GM18498 (cell line): ENCODE measurements around the gene SNX24.
"Not testable (repeated sequence)": the region's sequence is repeated elsewhere in the genome, so short reads cannot be mapped to it uniquely, and the experiment has no call there.

ENCODE experiments used
- ATAC-seq: cut with Tn5 transposase; IDR thresholded peaks from one replicate; pipeline ENCODE4 v1.9.1; 2021; ENCODE audit warnings: mild to moderate bottlenecking, moderate library complexity; ENCODE audit not compliant: unreplicated experiment

SNX24 gene, protein sequence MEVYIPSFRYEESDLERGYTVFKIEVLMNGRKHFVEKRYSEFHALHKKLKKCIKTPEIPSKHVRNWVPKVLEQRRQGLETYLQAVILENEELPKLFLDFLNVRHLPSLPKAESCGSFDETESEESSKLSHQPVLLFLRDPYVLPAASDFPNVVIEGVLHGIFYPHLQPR

GRCh38 chr5:122845229-122846050 is at the start of gene SNX24:
SNX24 (plus strand) TSS chr5:122845613; CDS start chr5:122845634, 21 bp downstream.
- ATAC-seq = peak; percentile 85

- no peak for ATAC-seq
These were observed 39.9 kb upstream of the SNX24 start for GRCh38 chr5:122805481-122805880.

GRCh38 chr5:122810405-122810804 is 35.0 kb upstream of the SNX24 start:
- no peak for ATAC-seq

DNA sequence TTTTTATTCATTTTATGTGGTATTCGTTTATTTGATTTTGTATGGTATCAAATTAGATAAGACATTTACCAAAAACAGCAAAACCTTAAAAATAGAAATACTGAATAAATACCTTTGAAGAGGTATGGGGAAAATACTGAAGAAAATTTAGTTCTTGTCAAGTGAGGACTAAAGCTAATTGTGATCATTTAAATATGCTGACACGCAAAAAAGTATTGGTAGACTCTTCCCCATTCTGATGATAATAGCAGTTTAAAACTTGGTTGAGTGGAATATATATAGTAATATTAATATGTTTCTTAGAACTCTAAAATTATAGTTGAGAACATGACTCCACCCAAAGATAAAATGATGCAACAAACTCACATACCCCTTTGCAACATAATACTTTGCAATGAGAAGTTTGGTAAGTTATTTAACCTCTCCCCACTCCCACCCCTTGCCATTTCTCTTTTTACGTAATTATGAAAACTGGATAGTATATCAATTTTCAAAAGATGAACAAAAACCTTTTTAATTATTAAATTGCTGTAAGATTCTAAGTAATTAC is 30.1 kb upstream of the SNX24 start:
- ATAC-seq = no peak

DNA sequence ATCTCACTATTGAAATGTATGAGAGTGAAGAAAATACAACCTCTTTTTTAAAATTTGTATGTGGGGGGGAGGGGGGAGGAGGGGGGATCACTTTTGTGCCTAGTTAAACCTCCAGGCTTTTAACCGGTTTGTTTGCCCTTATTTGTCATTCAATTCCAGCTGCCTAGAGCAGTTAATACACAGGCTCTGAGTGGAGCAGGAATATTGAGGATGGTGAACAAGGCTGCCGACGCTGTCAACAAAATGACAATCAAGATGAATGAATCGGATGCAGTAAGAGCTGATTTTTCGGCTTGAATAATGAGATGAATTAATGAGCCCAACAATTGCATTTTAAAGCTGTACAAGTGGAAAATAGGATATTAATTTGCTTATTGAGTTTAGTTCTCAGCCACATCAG is 28.7 kb upstream of the SNX24 start:
- no peak for ATAC-seq

GRCh38 chr5:122831984-122832383 is 13.4 kb upstream of the SNX24 start:
- ATAC-seq = no peak

DNA sequence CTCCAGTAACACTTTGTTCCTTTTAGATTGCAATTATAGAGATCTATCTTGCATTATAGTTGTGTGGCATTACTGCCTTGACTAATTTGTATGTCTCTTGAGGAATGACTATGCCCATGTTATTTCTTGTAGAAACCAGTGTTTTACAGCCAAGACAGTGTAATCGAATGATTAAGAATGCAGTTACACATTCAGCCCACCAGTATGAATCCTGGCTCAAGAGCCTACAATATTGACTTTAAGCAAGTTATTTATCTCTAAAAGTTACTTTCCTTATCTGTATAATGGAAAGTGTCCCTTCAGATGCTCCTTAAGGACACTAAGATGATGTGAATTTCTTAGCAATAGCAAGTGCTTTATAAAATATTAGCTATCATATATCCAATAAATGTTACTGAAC is 9.7 kb upstream of the SNX24 start:
- ATAC-seq = no peak

GRCh38 chr5:122836947-122837346 is 8.5 kb upstream of the SNX24 start:
- ATAC-seq = no peak

DNA sequence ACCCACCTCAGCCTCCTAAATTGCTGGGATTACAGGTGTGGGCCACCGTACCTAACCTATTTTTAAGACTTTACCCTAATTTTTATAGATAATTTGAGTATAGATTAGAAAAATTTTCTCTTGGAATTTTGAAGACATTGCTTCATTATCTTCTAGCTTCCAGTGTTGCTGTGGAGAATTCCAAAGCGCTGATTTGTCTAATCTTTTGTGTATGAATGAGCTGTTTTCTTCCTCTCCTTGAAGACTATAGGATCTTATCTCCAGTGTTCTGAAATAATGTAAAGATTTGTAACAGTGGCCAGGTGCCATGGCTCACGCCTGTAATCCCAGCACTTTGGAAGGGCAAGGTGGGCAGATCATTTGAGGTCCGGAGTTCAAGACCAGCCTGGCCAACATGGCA is 5.7 kb upstream of the SNX24 start:
- ATAC-seq = no peak

GRCh38 chr5:122842016-122842580 is 3.3 kb upstream of the SNX24 start:
- ATAC-seq = no peak

- peak; percentile 0 for ATAC-seq
These were observed 1.1 kb upstream of the SNX24 start for GRCh38 chr5:122844136-122844909.

- ATAC-seq = peak; percentile 45
These were observed 544 bp upstream of the SNX24 start for GRCh38 chr5:122844910-122845228.

GRCh38 chr5:122846051-122846550 is 688 bp downstream of the SNX24 start:
- ATAC-seq = no peak

- no peak for ATAC-seq
These were observed 2.3 kb downstream of the SNX24 start for GRCh38 chr5:122847687-122848081.

DNA sequence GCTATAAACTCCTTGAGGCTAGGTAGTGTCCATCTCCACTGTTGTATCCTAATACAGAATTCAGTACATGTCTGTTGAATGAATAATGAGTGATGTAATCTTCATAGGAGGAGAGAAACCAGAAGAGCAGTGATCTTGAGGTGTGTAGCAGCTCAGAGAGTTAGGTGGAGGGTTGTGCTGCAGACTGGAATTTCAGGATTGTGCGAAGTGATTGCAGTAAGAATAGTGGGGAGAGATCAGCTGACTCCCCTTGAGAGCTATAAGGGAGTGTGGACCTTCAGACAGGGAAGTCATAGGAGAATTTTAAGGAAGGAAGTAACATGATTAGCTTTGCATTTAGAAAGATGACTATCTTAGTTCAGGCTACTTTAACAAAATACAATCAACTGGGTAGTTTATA is 4.4 kb downstream of the SNX24 start:
- no peak for ATAC-seq

DNA sequence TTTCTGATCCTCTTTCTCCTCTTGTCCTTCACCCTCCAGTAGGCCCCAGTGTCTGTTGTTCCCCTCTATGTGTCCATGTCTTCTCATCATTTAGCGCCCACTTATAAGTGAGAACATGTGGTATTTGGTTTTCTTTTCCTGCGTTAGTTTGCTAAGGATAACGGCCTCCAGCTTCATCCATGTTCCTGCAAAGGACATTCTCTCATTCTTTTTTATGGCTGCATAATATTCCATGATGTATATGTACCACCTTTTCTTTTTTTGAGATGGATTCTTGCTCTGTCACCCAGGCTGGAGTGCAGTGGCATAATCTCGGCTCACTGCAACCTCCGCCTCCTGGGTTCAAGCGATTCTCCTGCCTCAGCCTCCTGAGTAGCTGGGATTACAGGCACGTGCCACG is 12.1 kb downstream of the SNX24 start:
- ATAC-seq = not testable (repeated sequence)

GRCh38 chr5:122858451-122858850 is 13.0 kb downstream of the SNX24 start:
- no peak for ATAC-seq

- ATAC-seq = no peak
These were observed 17.8 kb downstream of the SNX24 start for GRCh38 chr5:122863240-122863639.

- no peak for ATAC-seq
These were observed 18.3 kb downstream of the SNX24 start for GRCh38 chr5:122863721-122864120.

GRCh38 chr5:122864400-122864799 is 19.0 kb downstream of the SNX24 start:
- ATAC-seq = no peak

DNA sequence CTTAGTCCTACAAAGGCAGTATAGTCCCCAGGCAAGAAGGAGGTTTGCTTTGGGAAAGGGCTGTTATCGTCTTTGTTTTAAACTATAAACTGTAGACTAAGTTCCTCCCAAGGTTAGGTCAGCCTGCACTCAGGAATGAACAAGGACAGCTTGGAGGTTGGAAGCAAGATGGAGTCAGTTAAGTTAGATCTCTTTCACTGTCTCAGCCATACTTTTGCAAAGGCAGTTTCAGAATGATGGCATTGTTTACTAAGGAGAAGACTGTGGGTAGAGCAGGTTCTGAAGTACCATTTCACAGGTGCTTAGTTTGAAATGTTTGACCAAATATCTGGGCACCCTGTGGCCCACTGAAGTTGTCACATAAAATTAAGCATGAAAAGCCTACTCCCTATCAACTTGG is 19.4 kb downstream of the SNX24 start:
- ATAC-seq = no peak
